Measurements from ENCODE around the gene RBM20. TPM values are rescaled to one million over a fixed set of nuclear protein-coding genes. Genes with fewer than 3 reads are reported as not detected.

The RBM20 gene
- polyA plus RNA-seq, 2 of the 4 experiments (the other 2 are of a cell fraction) = 1.5 to 1.8 TPM

GRCh38 chr10:110771991-110772390 is 127.9 kb downstream of the RBM20 start:
- no peaks in the 10 kb centered on the region for H3K9me3 ChIP-seq
- H3K4me3 ChIP-seq = no peak overlapping the region
- no peak overlapping the region for H3K4me2 ChIP-seq
- TF ChIP-seq CTCF (IDR thresholded peaks at IDR 0.05) (no peak), E2F6 (IDR thresholded peaks at IDR 0.05; ENCODE audit: borderline replicate concordance, low read depth) (no peak), ZSCAN20 (CRISPR knock-in tag; IDR thresholded peaks at IDR 0.05) (no peak), SREBF2 (IDR thresholded peaks at IDR 0.05) (no peak), EP300 (IDR thresholded peaks at IDR 0.05) (no peak), MAFK (IDR thresholded peaks at IDR 0.05; ENCODE audit: partially characterized antibody) (no peak), EHF (CRISPR knock-in tag; IDR thresholded peaks at IDR 0.05) (no peak), KDM5A (IDR thresholded peaks at IDR 0.05) (no peak), NR3C1 (IDR thresholded peaks at IDR 0.05) (no peak), JUN (IDR thresholded peaks at IDR 0.05) (no peak), SMC3 (IDR thresholded peaks at IDR 0.05) (no peak), BCL3 (IDR thresholded peaks at IDR 0.05) (no peak)
- DNase-seq (ENCODE audit: low read depth in 1 of 2, low spot score in 1 of 2) = no peak
- ChIA-PET CTCF (no interaction called here), POLR2A (no interaction called here)
- peaks cover 23% of the 10 kb centered on the region for H3K4me1 ChIP-seq
- FAIRE-seq = no peak
- H3K27ac ChIP-seq = no peak overlapping the region
- no peak for ATAC-seq
- WGBS (ENCODE audit: missing lambda C conversion rate) = 82% methylated on average over 4 of the region's 4 CpGs

- no peak for ATAC-seq
- WGBS (ENCODE audit: missing lambda C conversion rate) = 89% methylated on average over 3 of the region's 3 CpGs
- Histone ChIP-seq H3K4me2 (no peak overlapping the region), H3K27ac (no peak overlapping the region), H3K4me1 (peaks cover 23% of the 10 kb centered on the region), H3K4me3 (no peak overlapping the region), H3K9me3 (no peaks in the 10 kb centered on the region)
- FAIRE-seq = no peak
- no peak for DNase-seq (ENCODE audit: low read depth in 1 of 2, low spot score in 1 of 2)
- ChIA-PET POLR2A (no interaction called here), CTCF (interaction anchor here (0.7 kb wide), 1 partner anchor 27 kb away, joined by 3 read pairs; no protein-coding TSS in a partner anchor)
- TF ChIP-seq RFX5 (IDR thresholded peaks at IDR 0.05) (no peak), CHD2 (IDR thresholded peaks at IDR 0.05; ENCODE audit: low read length, partially characterized antibody) (no peak), ELK1 (IDR thresholded peaks at IDR 0.05; ENCODE audit: low read depth, low read length) (no peak), RNF2 (IDR thresholded peaks at IDR 0.05; ENCODE audit: borderline replicate concordance, low read depth) (no peak), HES2 (IDR thresholded peaks at IDR 0.05) (no peak), CHD4 (IDR thresholded peaks at IDR 0.05; ENCODE audit: borderline replicate concordance) (no peak), ZSCAN20 (CRISPR knock-in tag; IDR thresholded peaks at IDR 0.05) (no peak), MAZ (IDR thresholded peaks at IDR 0.05; ENCODE audit: borderline replicate concordance, low read depth, low read length) (no peak), MAX (IDR thresholded peaks at IDR 0.05) (no peak), EHMT2 (IDR thresholded peaks at IDR 0.05; ENCODE audit: low read depth) (no peak), NPAS2 (CRISPR knock-in tag; IDR thresholded peaks at IDR 0.05; ENCODE audit: borderline replicate concordance) (no peak), EP300 (IDR thresholded peaks at IDR 0.05) (no peak), PBX3 (IDR thresholded peaks at IDR 0.05) (no peak), HOXB5 (CRISPR knock-in tag; IDR thresholded peaks at IDR 0.05) (no peak), FOSL2 (IDR thresholded peaks at IDR 0.05) (no peak), FOSL2 (CRISPR knock-in tag; IDR thresholded peaks at IDR 0.05) (no peak), FOSB (CRISPR knock-in tag; IDR thresholded peaks at IDR 0.05) (no peak)
Measured at GRCh38 chr10:110772454-110773025, 128.4 kb downstream of the RBM20 start.

All from A549 (cell line).